Nephron (organoid): ENCODE data around the gene EGR4.
A peak's percentile ranks its signal among the peaks of the same experiment; 100 is the strongest.
"Not testable (repeated sequence)": the region's sequence is repeated elsewhere in the genome, so short reads cannot be mapped to it uniquely, and the experiment has no call there.

Experiments used
- H3K27ac Mint-ChIP-seq, 3 experiments: 2 replicates each; pipeline ENCODE4 v1.8.0; 2020; ENCODE audit warnings: mixed read lengths in 3 of 3, mild to moderate bottlenecking in 2 of 3, moderate library complexity in 1 of 3
- H3K27me3 Mint-ChIP-seq: 2 replicates; pipeline ENCODE4 v1.8.0; 2021; ENCODE audit warnings: low read depth, mild to moderate bottlenecking, moderate library complexity, mixed read lengths
- H3K36me3 Mint-ChIP-seq: 2 replicates; pipeline ENCODE4 v1.8.0; 2020; ENCODE audit warnings: low read depth, mixed read lengths
- H3K4me1 Mint-ChIP-seq: 2 replicates; pipeline ENCODE4 v1.8.0; 2020; ENCODE audit warnings: mixed read lengths
- H3K4me3 Mint-ChIP-seq, 3 experiments: 2 replicates each; pipeline ENCODE4 v1.8.0; 2020; ENCODE audit warnings: mild to moderate bottlenecking in 3 of 3, mixed read lengths in 3 of 3, moderate library complexity in 2 of 3
- H3K9me3 Mint-ChIP-seq: 2 replicates; pipeline ENCODE4 v1.8.0; 2020; ENCODE audit warnings: mixed read lengths
- TF ChIP-seq, protein P1 (sequence below), 3 experiments: fragments of 200-600 bp; sonication (generic); IDR thresholded peaks; one replicate each; pipeline ENCODE4 v1.5.0; 2021; ENCODE audit warnings: antibody characterized with exemption in 3 of 3; ENCODE audit not compliant: unreplicated experiment in 3 of 3

The EGR4 gene

DNA sequence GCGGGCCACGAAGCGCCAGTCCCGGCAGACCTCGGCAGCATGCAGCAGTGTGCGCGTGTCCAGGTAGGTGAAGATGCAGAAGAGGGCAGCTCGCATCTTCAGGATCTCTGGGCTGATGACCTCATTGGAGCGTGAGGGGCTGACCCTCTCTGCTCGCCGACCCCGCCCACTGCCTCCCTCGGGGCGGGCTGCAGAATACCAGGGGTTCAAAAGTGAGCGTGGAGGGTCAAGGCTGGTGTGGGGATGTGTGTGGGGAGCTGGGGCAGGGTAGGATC lies 29.1 kb downstream of the EGR4 start:
- Mint-ChIP-seq H3K36me3 (no peaks in the 10 kb centered on the region), H3K4me1 (peaks cover 4% of the 10 kb centered on the region), H3K27ac (no peak overlapping the region), H3K4me3 (no peak overlapping the region), H3K27me3 (peaks cover 30% of the 10 kb centered on the region), H3K9me3 (no peaks in the 10 kb centered on the region)
- TF ChIP-seq, protein P1, sequence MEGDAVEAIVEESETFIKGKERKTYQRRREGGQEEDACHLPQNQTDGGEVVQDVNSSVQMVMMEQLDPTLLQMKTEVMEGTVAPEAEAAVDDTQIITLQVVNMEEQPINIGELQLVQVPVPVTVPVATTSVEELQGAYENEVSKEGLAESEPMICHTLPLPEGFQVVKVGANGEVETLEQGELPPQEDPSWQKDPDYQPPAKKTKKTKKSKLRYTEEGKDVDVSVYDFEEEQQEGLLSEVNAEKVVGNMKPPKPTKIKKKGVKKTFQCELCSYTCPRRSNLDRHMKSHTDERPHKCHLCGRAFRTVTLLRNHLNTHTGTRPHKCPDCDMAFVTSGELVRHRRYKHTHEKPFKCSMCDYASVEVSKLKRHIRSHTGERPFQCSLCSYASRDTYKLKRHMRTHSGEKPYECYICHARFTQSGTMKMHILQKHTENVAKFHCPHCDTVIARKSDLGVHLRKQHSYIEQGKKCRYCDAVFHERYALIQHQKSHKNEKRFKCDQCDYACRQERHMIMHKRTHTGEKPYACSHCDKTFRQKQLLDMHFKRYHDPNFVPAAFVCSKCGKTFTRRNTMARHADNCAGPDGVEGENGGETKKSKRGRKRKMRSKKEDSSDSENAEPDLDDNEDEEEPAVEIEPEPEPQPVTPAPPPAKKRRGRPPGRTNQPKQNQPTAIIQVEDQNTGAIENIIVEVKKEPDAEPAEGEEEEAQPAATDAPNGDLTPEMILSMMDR (IDR thresholded peaks at IDR 0.05; ENCODE audit: unreplicated experiment in 3 of 3), result no peak

DNA sequence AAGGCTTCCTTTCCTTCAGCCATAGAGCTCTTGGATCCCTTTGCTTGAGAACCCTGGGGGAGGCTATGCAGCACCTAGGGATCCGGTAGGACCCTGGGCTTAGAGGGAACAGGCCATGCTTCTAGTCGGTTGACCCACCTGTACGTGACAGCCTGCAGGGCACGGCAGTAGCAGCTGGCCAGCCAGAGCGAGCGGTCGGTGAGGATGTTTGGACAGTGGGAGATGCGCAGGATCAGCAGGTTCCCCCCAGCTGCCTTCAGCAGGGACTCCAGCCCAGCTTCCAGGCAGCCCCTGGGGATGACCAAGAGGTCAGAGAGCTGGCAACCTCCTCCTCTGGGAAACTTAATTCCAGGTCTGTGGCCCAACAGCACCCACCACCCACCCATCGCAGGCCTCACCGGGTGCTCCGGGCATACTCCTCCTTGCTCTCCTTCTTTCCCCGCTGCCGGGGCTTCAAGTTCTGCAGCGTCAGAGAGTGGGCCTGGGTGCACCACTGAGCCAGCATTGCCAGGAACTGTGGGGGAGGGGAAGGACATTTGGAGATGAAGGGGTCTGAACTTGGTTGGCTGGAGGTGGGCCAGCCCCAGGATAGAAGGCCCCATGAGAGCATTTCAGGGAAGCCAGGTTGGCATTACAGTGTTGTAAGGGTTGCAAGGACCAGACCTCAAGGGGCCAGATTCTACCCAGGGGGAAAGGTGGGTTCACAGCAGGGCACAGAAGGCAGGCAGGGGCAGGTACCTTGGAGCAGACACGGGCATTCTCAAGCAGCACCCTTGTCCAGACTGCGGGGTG lies 29.6 kb downstream of the EGR4 start:
- Mint-ChIP-seq H3K27ac (no peak overlapping the region), H3K9me3 (no peaks in the 10 kb centered on the region), H3K4me1 (peaks cover 4% of the 10 kb centered on the region), H3K4me3 (no peak overlapping the region), H3K27me3 (peaks cover 28% of the 10 kb centered on the region), H3K36me3 (no peaks in the 10 kb centered on the region)
- TF ChIP-seq, protein P1 (IDR thresholded peaks at IDR 0.05; ENCODE audit: unreplicated experiment in 3 of 3), result no peak

DNA sequence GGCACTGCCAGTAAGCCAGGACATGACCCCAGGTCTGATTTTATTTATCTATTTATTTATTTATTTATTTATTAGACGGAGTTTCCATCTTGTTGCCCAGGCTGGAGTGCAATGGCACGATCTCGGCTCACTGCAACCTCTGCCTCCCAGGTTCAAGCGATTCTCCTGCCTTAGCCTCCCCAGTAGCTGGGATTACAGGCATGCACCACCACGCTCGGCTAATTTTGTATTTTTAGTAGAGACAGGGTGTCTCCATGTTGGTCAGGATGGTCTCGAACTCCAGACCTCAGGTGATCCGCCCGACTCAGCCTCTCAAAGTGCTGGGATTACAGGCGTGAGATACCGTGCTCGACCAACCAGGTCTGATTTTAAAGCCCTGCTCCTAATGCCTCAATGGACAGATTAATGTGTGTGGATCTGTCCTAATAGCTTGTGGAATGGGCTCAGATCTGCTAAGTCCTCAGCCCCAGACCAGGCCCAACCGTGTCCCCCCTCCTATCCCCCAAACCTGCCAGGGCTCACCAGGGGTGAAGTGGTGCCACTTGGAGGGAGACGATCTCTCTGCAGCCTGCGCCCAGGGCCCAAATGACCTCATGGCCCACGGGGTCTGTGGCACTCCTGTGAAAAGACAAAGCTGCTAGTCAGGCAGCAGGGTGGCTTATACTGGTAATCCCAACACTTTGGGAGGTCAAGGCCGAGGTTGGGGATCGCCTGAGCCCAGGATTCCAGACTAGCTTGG lies 30.5 kb downstream of the EGR4 start:
- not testable (repeated sequence) for H3K27ac Mint-ChIP-seq, H3K4me1 Mint-ChIP-seq, H3K36me3 Mint-ChIP-seq, H3K4me3 Mint-ChIP-seq, H3K9me3 Mint-ChIP-seq
- H3K27me3 Mint-ChIP-seq, result peaks cover 19% of the 10 kb centered on the region

DNA sequence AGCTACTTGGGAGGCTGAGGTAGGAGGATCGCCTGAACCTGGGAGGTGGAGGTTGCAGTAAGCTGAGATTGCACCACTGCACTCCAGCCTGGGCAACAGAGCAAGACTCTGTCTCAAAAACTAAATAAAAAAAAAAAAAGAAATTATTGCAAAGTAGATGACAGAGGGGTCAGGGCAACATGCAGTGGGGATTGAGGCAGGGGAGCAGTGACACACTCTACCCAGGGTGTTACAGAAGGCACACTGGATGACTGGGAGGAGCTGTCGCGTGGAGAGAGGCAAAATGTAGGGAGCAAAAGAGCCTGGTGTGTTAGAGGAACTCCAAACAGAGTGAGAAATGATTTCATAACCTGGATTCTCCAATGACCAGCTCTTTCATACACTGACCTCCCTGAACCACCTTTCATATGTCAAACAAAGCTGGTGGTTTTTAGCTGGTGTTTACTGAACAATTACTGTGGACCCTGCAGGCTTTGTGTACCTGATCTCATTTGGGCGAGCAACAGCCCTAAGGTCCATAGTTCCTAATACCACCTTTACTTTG lies 31.2 kb downstream of the EGR4 start:
- H3K27me3 Mint-ChIP-seq, result peaks cover 12% of the 10 kb centered on the region
- TF ChIP-seq, protein P1 (IDR thresholded peaks at IDR 0.05; ENCODE audit: unreplicated experiment in 3 of 3), result no peak
- no peaks in the 10 kb centered on the region for H3K4me1 Mint-ChIP-seq
- no peak overlapping the region for H3K4me3 Mint-ChIP-seq
- no peaks in the 10 kb centered on the region for H3K9me3 Mint-ChIP-seq
- no peaks in the 10 kb centered on the region for H3K36me3 Mint-ChIP-seq
- H3K27ac Mint-ChIP-seq, result no peak overlapping the region

DNA sequence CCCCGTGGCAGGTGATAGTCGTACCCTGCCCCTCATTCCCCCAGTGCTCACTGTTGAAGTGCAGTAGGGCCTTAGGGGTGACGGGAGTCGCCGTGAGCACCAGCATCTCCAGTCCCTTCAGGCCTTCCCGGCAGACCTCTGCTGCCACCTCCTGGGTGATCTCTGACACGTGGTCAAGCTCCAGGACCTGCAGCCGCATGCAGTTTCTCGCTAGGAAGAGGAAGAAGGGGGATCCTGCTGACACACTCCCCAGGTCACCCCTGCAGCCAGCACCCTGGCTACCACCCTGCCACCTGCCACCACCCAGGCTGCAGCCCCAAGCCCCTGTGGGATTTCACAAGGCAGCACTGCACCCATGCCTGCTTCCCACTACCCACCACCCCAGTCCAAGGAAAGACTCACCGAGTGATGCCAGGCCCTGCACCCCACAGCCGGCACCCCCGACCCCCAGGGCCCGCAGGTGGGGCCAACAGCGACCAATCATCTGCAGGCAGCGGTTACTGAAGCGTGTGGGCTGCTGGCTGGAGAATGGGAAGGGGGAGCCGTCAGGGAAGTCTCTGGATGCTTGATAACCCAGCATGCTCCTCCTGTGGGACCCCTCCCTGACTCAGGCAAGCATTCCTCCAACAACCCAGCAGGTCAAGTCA lies 32.9 kb downstream of the EGR4 start:
- TF ChIP-seq, protein P1 (IDR thresholded peaks at IDR 0.05; ENCODE audit: unreplicated experiment in 3 of 3), result peak; percentile 30 to 35 (median 30)
- Mint-ChIP-seq H3K36me3 (no peaks in the 10 kb centered on the region), H3K27me3 (no peaks in the 10 kb centered on the region), H3K4me3 (no peak overlapping the region), H3K27ac (no peak overlapping the region), H3K9me3 (no peaks in the 10 kb centered on the region), H3K4me1 (no peaks in the 10 kb centered on the region)

DNA sequence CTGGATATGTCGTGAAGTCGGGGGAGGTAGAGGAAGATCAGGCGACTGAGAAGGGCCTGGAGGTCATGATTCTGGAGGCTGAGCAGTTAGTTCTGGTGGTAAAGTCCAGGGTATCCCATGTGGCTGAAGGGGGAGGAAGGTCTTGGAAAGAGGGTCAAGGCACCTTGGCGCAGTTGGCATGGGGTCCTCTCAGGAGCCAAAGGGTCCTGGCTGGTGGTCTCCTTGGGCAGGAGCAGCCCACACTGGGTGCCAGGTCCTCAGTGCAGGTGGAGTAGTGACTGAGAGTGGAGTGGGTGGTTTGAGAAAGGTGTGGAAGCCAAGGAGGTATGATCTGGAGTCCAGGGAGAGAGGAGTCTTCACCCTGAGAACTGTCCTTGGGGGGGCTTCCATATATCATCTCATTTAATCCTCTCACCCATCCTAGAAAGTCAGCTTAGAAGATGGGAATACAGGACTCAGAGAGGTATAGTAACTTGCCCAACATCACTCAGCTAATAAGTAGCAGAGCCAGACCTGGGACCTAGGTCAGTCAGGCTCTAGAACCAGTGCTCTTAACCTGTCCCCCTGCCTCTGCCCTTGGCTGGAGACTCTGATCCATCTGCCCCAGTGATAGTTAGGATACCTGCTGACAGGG lies 33.5 kb downstream of the EGR4 start:
- Mint-ChIP-seq H3K9me3 (no peaks in the 10 kb centered on the region), H3K27me3 (no peaks in the 10 kb centered on the region), H3K27ac (no peak overlapping the region), H3K36me3 (no peaks in the 10 kb centered on the region), H3K4me3 (no peak overlapping the region), H3K4me1 (no peaks in the 10 kb centered on the region)
- TF ChIP-seq, protein P1 (IDR thresholded peaks at IDR 0.05; ENCODE audit: unreplicated experiment in 3 of 3), result no peak
